Measurements from ENCODE around the gene CAB39.

CAB39 gene

GRCh38 chr2:230805353-230806017, 92.8 kb downstream of the CAB39 start:
- TF ChIP-seq CTCF (IDR thresholded peaks at IDR 0.05; ENCODE audit: low read depth, low read length, missing control alignments) = no peak
- no peak for DNase-seq (ENCODE audit: extremely low read depth, low read depth)
- no peak overlapping the region for H3K4me3 ChIP-seq (replicated peaks; ENCODE audit: low read depth, low read length)

GRCh38 chr2:230807729-230808128, 95.1 kb downstream of the CAB39 start:
- H3K4me3 ChIP-seq (replicated peaks; ENCODE audit: low read depth, low read length) = no peak overlapping the region
- no peak for DNase-seq (ENCODE audit: extremely low read depth, low read depth)

GRCh38 chr2:230809015-230809414, 96.4 kb downstream of the CAB39 start:
- TF ChIP-seq CTCF (IDR thresholded peaks at IDR 0.05; ENCODE audit: low read depth, low read length, missing control alignments) = no peak
- H3K4me3 ChIP-seq (replicated peaks; ENCODE audit: low read depth, low read length) = no peak overlapping the region
- DNase-seq (ENCODE audit: extremely low read depth, low read depth) = no peak

More at GRCh38 chr2:230807729-230808128, 95.1 kb downstream of the CAB39 start:
- no peak for TF ChIP-seq CTCF (IDR thresholded peaks at IDR 0.05; ENCODE audit: low read depth, low read length, missing control alignments)

- no peak for DNase-seq (ENCODE audit: extremely low read depth, low read depth)
- peak; percentile 27 for TF ChIP-seq CTCF (IDR thresholded peaks at IDR 0.05; ENCODE audit: low read depth, low read length, missing control alignments)
Measured at GRCh38 chr2:230809677-230810251, 97.1 kb downstream of the CAB39 start.

GRCh38 chr2:230811508-230811907, 98.9 kb downstream of the CAB39 start:
- no peak for TF ChIP-seq CTCF (IDR thresholded peaks at IDR 0.05; ENCODE audit: low read depth, low read length, missing control alignments)
- no peak overlapping the region for H3K4me3 ChIP-seq (replicated peaks; ENCODE audit: low read depth, low read length)
- no peak for DNase-seq (ENCODE audit: extremely low read depth, low read depth)

More at GRCh38 chr2:230809677-230810251, 97.1 kb downstream of the CAB39 start:
- H3K4me3 ChIP-seq (replicated peaks; ENCODE audit: low read depth, low read length) = no peak overlapping the region

- no peak for TF ChIP-seq CTCF (IDR thresholded peaks at IDR 0.05; ENCODE audit: low read depth, low read length, missing control alignments)
- DNase-seq (ENCODE audit: extremely low read depth, low read depth) = no peak
- H3K4me3 ChIP-seq (replicated peaks; ENCODE audit: low read depth, low read length) = no peak overlapping the region
Measured at GRCh38 chr2:230812033-230812432, 99.4 kb downstream of the CAB39 start.
